Measurements from ENCODE around the gene ERBB3. TPM values are rescaled to one million over a fixed set of nuclear protein-coding genes. Genes with fewer than 3 reads are reported as not detected.

Gene ERBB3
- total and polyA plus RNA-seq, 2 of the 4 experiments (the other 2 are of a cell fraction): 1.4 to 2.2 TPM

DNA sequence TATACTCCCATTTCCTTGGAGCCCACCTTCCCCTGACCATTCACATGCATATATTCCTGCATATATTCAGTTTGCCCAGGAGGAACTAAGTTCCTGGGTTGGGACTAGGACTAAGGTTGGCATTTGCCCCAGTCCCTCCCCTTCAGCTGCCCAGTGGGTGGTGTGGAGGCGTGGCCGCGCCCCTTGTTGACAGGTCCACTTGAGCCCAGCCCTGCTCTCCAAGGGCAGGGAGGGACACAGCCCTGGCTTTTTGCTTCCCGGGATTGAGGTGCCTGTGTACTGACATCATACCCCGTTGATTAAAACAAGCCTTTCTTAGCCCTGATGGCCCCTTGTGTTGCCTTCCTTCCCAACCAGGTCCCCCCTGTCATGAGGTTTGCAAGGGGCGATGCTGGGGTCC is 7.3 kb downstream of the ERBB3 start:
- no peaks in the 10 kb centered on the region for H3K36me3 ChIP-seq (ENCODE audit: control insufficient read depth, insufficient read depth, low read length)
- H2BK5ac ChIP-seq (ENCODE audit: low read depth, low read length, poor library complexity, severe bottlenecking): no peak overlapping the region
- no peak overlapping the region for H3K56ac ChIP-seq (ENCODE audit: extremely low read depth, insufficient read depth, low read length)
- DNase-seq (no peak), ATAC-seq (ENCODE audit: low read depth) (no peak; the same call in 1 of the 2 replicates)
- CTCF ChIA-PET: no interaction called here
- no peak overlapping the region for H2BK20ac ChIP-seq (ENCODE audit: low read depth, low read length)
- no peak overlapping the region for H3K27ac ChIP-seq (ENCODE audit: insufficient read depth, low read length)
- no peaks in the 10 kb centered on the region for H3K9me1 ChIP-seq (ENCODE audit: insufficient read depth, low read length)
- H2BK15ac ChIP-seq (ENCODE audit: low read depth, low read length): no peak overlapping the region
- no peaks in the 10 kb centered on the region for H4K20me1 ChIP-seq (ENCODE audit: insufficient read depth, low read length)
- no peak overlapping the region for H4K8ac ChIP-seq (ENCODE audit: low read depth in 2 of 2, low read length in 2 of 2)
- 100% methylated on average over 3 of the region's 6 CpGs; no CpG with 5 or more reads in 1 of the 2 experiments for WGBS, 2 experiments (ENCODE audit: extremely low coverage in 2 of 2, insufficient read length in 1 of 2)
- no peak overlapping the region for H3K23ac ChIP-seq (ENCODE audit: low read depth, low read length)
- no peak for TF ChIP-seq USF2 (IDR thresholded peaks at IDR 0.05; ENCODE audit: low read depth, low read length)
- H4K5ac ChIP-seq (ENCODE audit: low read depth, low read length): no peak overlapping the region
- POLR2A ChIA-PET (ENCODE audit: unreplicated experiment): interaction anchor here (0.9 kb wide), 1 partner anchor 17 kb away, joined by 4 read pairs; the partner anchor contains the start of gene PA2G4
- no peak overlapping the region for H3K4ac ChIP-seq (ENCODE audit: low read depth, low read length)
- in situ Hi-C loops (cut with MboI; ENCODE audit: low sequenced_read_pairs) (no loop called here), intact Hi-C loops (cut with micrococcal nuclease) (no loop called here), dilution Hi-C loops (cut with HindIII; ENCODE audit: low sequenced_read_pairs, unreplicated experiment) (no loop called here)
- no peaks in the 10 kb centered on the region for H3K79me1 ChIP-seq (ENCODE audit: low read depth in 1 of 2, low read length in 2 of 2)
- H3K4me1 ChIP-seq (ENCODE audit: control insufficient read depth, insufficient read depth, low read length): no peaks in the 10 kb centered on the region
- BruUV-seq (replicated peaks): no TSS peak
- peak overlapping the region; percentile 32 for H2AFZ ChIP-seq (replicated peaks; ENCODE audit: low read length, poor library complexity)
- H2AK5ac ChIP-seq (ENCODE audit: low read depth, low read length): no peak overlapping the region
- H2BK120ac ChIP-seq (ENCODE audit: low read depth, low read length): no peak overlapping the region
- H3K9ac ChIP-seq (ENCODE audit: low read depth, low read length): no peak overlapping the region
- H3K18ac ChIP-seq (ENCODE audit: low read depth, low read length): no peak overlapping the region
- no peak overlapping the region for H3K14ac ChIP-seq (replicated peaks; ENCODE audit: low read depth, low read length)
- H3K27me3 ChIP-seq (ENCODE audit: control insufficient read depth, insufficient read depth, low read length): peaks cover 22% of the 10 kb centered on the region
- H3K4me3 ChIP-seq (ENCODE audit: insufficient read depth, low read depth, low read length): no peak overlapping the region
- no peak overlapping the region for H2AK9ac ChIP-seq (replicated peaks; ENCODE audit: low read depth, low read length, poor library complexity)
- no peak overlapping the region for H4K91ac ChIP-seq (ENCODE audit: insufficient read depth, low read depth, low read length)
- H3K4me2 ChIP-seq (ENCODE audit: low read depth, low read length): no peak overlapping the region
- no peaks in the 10 kb centered on the region for H3K9me3 ChIP-seq (ENCODE audit: control insufficient read depth, insufficient read depth, low read length)

Measured in IMR-90 (cell line).